K562 (cell line): ENCODE data around the gene ATM. TPM values are rescaled to one million over a fixed set of nuclear protein-coding genes. Genes with fewer than 3 reads are reported as not detected.

Source experiments
- ATAC-seq: fragments of 200-7000 bp; cut with Tn5 transposase; 3 replicates; pipeline ENCODE4 v1.9.1; 2020; ENCODE audit warnings: moderate library complexity
- BruUV-seq: library from RNA; stranded (reverse); fragments of 400-500 nt; replicated peaks from 2 replicates; lab custom pipeline; 2021; lab: Mats Ljungman, UMichigan
- CTCF ChIA-PET: fragments of 300-600 bp; formaldehyde crosslinking; extraction: SDS; loops from one replicate; lab custom pipeline; 2021; ENCODE audit warnings: low intra/inter-chr PET ratio; lab: Yijun Ruan, JAX
- POLR2A ChIA-PET: fragments of 300-600, 350-650 bp; sonication (Branson Sonifier 250); formaldehyde crosslinking; extraction: SDS; loops from one replicate; lab custom pipeline; 2021; ENCODE audit warnings: antibody characterized with exemption, inconsistent platforms; lab: Yijun Ruan, JAX
- DNase-seq, 4 experiments: peaks; one replicate each; pipeline versions ENCODE4 v3.0.0 to v3.0.0-alpha.2; 2011 to 2018; ENCODE audit warnings: low spot score in 3 of 4, mixed read lengths in 3 of 4; ENCODE audit errors: extremely low read depth in 1 of 4
- FAIRE-seq: peaks from 2 replicates; lab custom pipeline; 2011; peaks lifted over from hg19 to GRCh38; lab: Jason Lieb, UNC
- H2AFZ ChIP-seq: 2 replicates; pipeline ENCODE4 v1.6.0; 2011; ENCODE audit warnings: low read depth, low read length, control low read depth, inconsistent platforms
- H3K27ac ChIP-seq: fragments of 200-600 bp; 3 replicates; pipeline ENCODE4 v1.8.0; 2011; ENCODE audit warnings: low read depth, mild to moderate bottlenecking, control low read depth, inconsistent platforms, low read length, moderate library complexity, mixed read lengths; ENCODE audit errors: extremely low read depth
- H3K27me3 ChIP-seq, 2 experiments: fragments of 300-600 bp in 1 of 2; 2 replicates in 1 of 2; 3 replicates in 1 of 2; pipeline versions ENCODE4 v1.6.0 to v1.8.0; 2011; ENCODE audit warnings: inconsistent platforms in 2 of 2, low read length in 2 of 2, mild to moderate bottlenecking in 1 of 2, mixed read lengths in 1 of 2, moderate library complexity in 1 of 2; ENCODE audit not compliant: control insufficient read depth in 2 of 2, insufficient read depth in 2 of 2
- H3K36me3 ChIP-seq: fragments of 300-600 bp; 3 replicates; pipeline ENCODE4 v1.8.0; 2011; ENCODE audit warnings: mild to moderate bottlenecking, low read length, inconsistent platforms; ENCODE audit not compliant: control insufficient read depth, insufficient read depth
- H3K4me1 ChIP-seq, 2 experiments: fragments of 200-600 bp in 1 of 2; replicated peaks in 1 of 2; 2 replicates in 1 of 2; 3 replicates in 1 of 2; pipeline versions ENCODE4 v1.5.1 to v1.8.0; 2011; ENCODE audit warnings: inconsistent platforms in 2 of 2, low read length in 2 of 2, mild to moderate bottlenecking in 1 of 2, mixed read lengths in 1 of 2, moderate library complexity in 1 of 2; ENCODE audit not compliant: control insufficient read depth in 2 of 2, insufficient read depth in 2 of 2
- H3K4me2 ChIP-seq: 2 replicates; pipeline ENCODE4 v1.6.1; 2011; ENCODE audit warnings: low read length, control low read depth, inconsistent platforms, mixed read lengths; ENCODE audit not compliant: insufficient read depth
- H3K4me3 ChIP-seq: fragments of 200-600 bp; sonication (generic), shearing (Covaris generic); 2 replicates; pipeline ENCODE4 v1.5.1; 2016; ENCODE audit warnings: control low read depth, inconsistent platforms
- H3K79me2 ChIP-seq: fragments of 200-600 bp; 3 replicates; pipeline ENCODE4 v1.8.0; 2011; ENCODE audit warnings: low read length, inconsistent platforms; ENCODE audit not compliant: control insufficient read depth, insufficient read depth
- H3K9ac ChIP-seq, 2 experiments: 2 replicates each; pipeline versions ENCODE4 v1.6.0 to v1.6.1; 2011; ENCODE audit warnings: low read depth in 2 of 2, low read length in 2 of 2, control low read depth in 1 of 2, inconsistent platforms in 1 of 2, mild to moderate bottlenecking in 1 of 2, mixed read lengths in 1 of 2; ENCODE audit not compliant: insufficient read depth in 1 of 2
- H3K9me1 ChIP-seq: one replicate; pipeline ENCODE4 v1.6.0; 2011; ENCODE audit warnings: inconsistent platforms, mild to moderate bottlenecking, low read length, moderate library complexity; ENCODE audit not compliant: control insufficient read depth, insufficient read depth
- H3K9me3 ChIP-seq: replicated peaks from 2 replicates; pipeline ENCODE4 v1.5.1; 2011; ENCODE audit warnings: low read depth, low read length, inconsistent platforms; ENCODE audit not compliant: control insufficient read depth, insufficient read depth
- H4K20me1 ChIP-seq: replicated peaks from 2 replicates; pipeline ENCODE4 v1.6.1; 2011; ENCODE audit warnings: low read length, inconsistent platforms, mixed read lengths; ENCODE audit not compliant: control insufficient read depth, insufficient read depth
- E2F5 ChIP-seq: sonication (generic); formaldehyde crosslinking; IDR thresholded peaks from 2 replicates; pipeline ENCODE4 v1.8.0; 2022; ENCODE audit warnings: mild to moderate bottlenecking, missing genetic modification reagents
- NONO ChIP-seq, 2 experiments: fragments of 200-400 bp in 1 of 2; fragments of 450-650 bp in 1 of 2; formaldehyde crosslinking in 1 of 2; IDR thresholded peaks; 2 replicates each; pipeline ENCODE4 v1.6.1; 2017; ENCODE audit warnings: low read depth in 2 of 2, mild to moderate bottlenecking in 2 of 2, moderate library complexity in 2 of 2, low read length in 1 of 2
- PKNOX1 ChIP-seq: fragments of 450-650 bp; IDR thresholded peaks from 2 replicates; pipeline ENCODE4 v1.6.1; 2016
- POLR2A ChIP-seq: fragments of 450-650 bp; conservative IDR thresholded peaks from 2 replicates; pipeline ENCODE4 v1.6.1; 2016
- TAF15 ChIP-seq: fragments of 200-400 bp; formaldehyde crosslinking; IDR thresholded peaks from 2 replicates; pipeline ENCODE4 v1.6.1; 2017; ENCODE audit warnings: mild to moderate bottlenecking, low read depth, low read length, moderate library complexity
- ZNF318 ChIP-seq, 2 experiments: fragments of 450-650 bp; IDR thresholded peaks; 2 replicates each; pipeline ENCODE4 v1.6.1; 2016; ENCODE audit warnings: mild to moderate bottlenecking in 2 of 2, borderline replicate concordance in 1 of 2, low read depth in 1 of 2, moderate library complexity in 1 of 2
- ZNF696 ChIP-seq: fragments of 250-450 bp; sonication (Bioruptor Pico); conservative IDR thresholded peaks from 2 replicates; pipeline ENCODE4 v1.4.0; 2020; ENCODE audit warnings: mild to moderate bottlenecking, moderate library complexity
- WGBS: fragments of 100-300 bp; shearing (Covaris generic); methylation state at CpG from one replicate; pipeline ENCODE4 v1.1.6; 2016; ENCODE audit warnings: low coverage, mixed read lengths; ENCODE audit not compliant: insufficient coverage; ENCODE audit errors: missing lambda C conversion rate; 5-methylcytosine and 5-hydroxymethylcytosine counted together
- in situ Hi-C: fragments of 300-500 bp; cut with MboI; formaldehyde crosslinking; loops from 4 replicates; pipeline ENCODE4 v1.15.0; 2018; ENCODE audit warnings: inconsistent platforms, mixed read lengths
- intact Hi-C: fragments of 100-400 bp; cut with micrococcal nuclease; formaldehyde crosslinking; loops from 2 replicates; pipeline ENCODE4 v1.14.2; 2022
- polyA plus RNA-seq, 8 experiments: library from polyadenylated mRNA; depleted of rRNA in 4 of 8; stranded (reverse) in 5 of 8; unstranded in 3 of 8; fragments of >200 nt; fragmentation: Nextera tagmentation in 2 of 8; fragmentation: Illumina TruSeq in 1 of 8; extraction: Ambion mirVana in 2 of 8; extraction: Trizol in 1 of 8; gene quantifications; 2 replicates each; pipeline versions ENCODE4 v1.2.1 to v1.2.3, GENCODE V29; 2011 to 2014; ENCODE audit warnings: inconsistent platforms in 1 of 8, missing spikeins in 1 of 8
- total RNA-seq, 7 experiments: library from RNA; depleted of rRNA in 6 of 7; stranded (reverse); fragments of >200 nt in 6 of 7; fragmentation: Illumina TruSeq in 2 of 7; extraction: Trizol in 2 of 7; gene quantifications; 2 replicates each; pipeline versions ENCODE4 v1.2.1 to v1.2.3, GENCODE V29; 2011 to 2021; ENCODE audit warnings: low replicate concordance in 1 of 7

Gene ATM
- total and polyA plus RNA-seq, 9 of the 15 experiments (the other 6 are each of a cell fraction or from before 2014, with no cell fraction given), result 8.3 to 46.8 (median 26.2) TPM

GRCh38 chr11:108198833-108199232 is 24.0 kb upstream of the ATM start (continued):
- TF ChIP-seq POLR2A, result no peak

GRCh38 chr11:108199446-108200321 is 23.2 kb upstream of the ATM start:
- in situ Hi-C loops, result no loop called here
- Histone ChIP-seq H3K9ac (peak overlapping the region; percentile 3 to 15; a peak in 1 of 4 replicates), H3K4me2 (peak overlapping the region; percentile 54; the same call in 1 of the 2 replicates), H3K9me1 (no peaks in the 10 kb centered on the region), H2AFZ (no peak overlapping the region), H3K9me3 (peaks cover 2% of the 10 kb centered on the region; the same call in 1 of the 2 replicates), H3K27ac (peak overlapping the region; percentile 69), H3K36me3 (peaks cover 78% of the 10 kb centered on the region), H3K4me1 (peaks cover 8 to 31% of the 10 kb centered on the region in 2 experiments), H3K27me3 (no peaks in the 10 kb centered on the region), H4K20me1 (peaks cover 10% of the 10 kb centered on the region; the same call in 1 of the 2 replicates), H3K4me3 (no peak overlapping the region), H3K79me2 (peaks cover 84% of the 10 kb centered on the region)
- POLR2A ChIA-PET, result interaction anchor here (0.6 to 0.9 kb wide), 2 partner anchors 14 to 16 kb away, joined by 3 to 4 read pairs; no protein-coding TSS in a partner anchor
- peak; percentile 85 for ATAC-seq
- intact Hi-C loops, result loop anchor here (2.0 kb wide), 1 partner anchor 21 kb away; no protein-coding TSS in a partner anchor
- no TSS peak for BruUV-seq
- WGBS, result 41% methylated on average over 12 of the region's 12 CpGs
- CTCF ChIA-PET, result no interaction called here
- DNase-seq, result peak; percentile 45 to 77 (median 57)
- peak; percentile 88 for FAIRE-seq
- TF ChIP-seq ZNF318 (IDR thresholded peaks at IDR 0.05; ENCODE audit: borderline replicate concordance in 1 of 2, low read depth in 1 of 2) (0 out of 4 replicates have a peak, but pooled peaks of 1 of the 2 experiments have one; percentile 30), PKNOX1 (peak; percentile 82), TAF15 (no peak), NONO (IDR thresholded peaks at IDR 0.05; ENCODE audit: low read depth in 2 of 2, low read length in 1 of 2) (0 out of 4 replicates have a peak, but pooled peaks of 1 of the 2 experiments have one; percentile 4), E2F5 (CRISPR knock-in tag) (no peak), ZNF696 (CRISPR knock-in tag) (no peak)
